ENCODE measurements around the gene KIF1A. TPM values are rescaled to one million over a fixed set of nuclear protein-coding genes. Genes with fewer than 3 reads are reported as not detected.

The KIF1A gene
- total and polyA plus RNA-seq, 2 donors (not counting 3 experiments of a cell fraction or from before 2014, with no cell fraction given): 0.11 to 0.64 TPM

DNA sequence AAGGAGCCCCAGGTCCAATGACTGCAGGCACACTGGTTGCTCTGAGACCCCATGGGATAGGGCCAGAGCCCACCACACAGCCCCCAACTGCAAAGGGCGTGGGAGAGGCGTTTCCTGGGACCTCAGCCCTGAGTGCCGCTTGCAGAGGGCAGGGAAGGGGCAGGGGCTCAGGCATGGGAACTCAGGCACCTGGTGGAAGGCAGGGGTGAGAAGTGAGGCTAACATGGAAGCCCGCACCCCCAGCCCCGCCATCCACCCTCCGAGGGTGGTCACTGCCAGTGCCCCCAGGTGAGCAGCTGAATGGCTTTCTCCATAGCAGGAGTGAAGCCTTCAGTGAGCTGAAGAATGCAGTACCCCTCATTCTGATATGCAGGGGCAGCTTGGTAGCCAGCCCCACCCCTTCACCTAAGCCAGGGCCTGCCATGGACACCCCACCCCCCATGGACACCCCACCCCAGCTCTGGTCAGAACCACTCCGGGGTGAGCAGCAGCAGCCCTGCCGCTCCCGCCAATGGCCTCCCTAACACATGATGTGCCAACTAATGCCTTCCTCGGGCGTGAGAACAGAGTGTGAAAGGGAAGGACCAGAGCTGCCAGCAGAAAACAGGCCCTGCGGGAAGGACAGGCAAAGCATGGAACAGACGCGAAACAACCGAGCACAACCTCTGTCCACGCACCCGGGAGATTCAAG, 6.6 kb downstream of the KIF1A start:
- Histone ChIP-seq H3K79me2 (ENCODE audit: control insufficient read depth, insufficient read depth, low read length) (no peaks in the 10 kb centered on the region), H3K27ac (ENCODE audit: insufficient read depth, low read depth, low read length) (no peak overlapping the region), H3K27me3 (ENCODE audit: control insufficient read depth in 2 of 2, insufficient read depth in 2 of 2, low read length in 2 of 2) (peaks cover 4 to 6% of the 10 kb centered on the region in 2 experiments), H2AFZ (ENCODE audit: low read depth, low read length) (no peak overlapping the region), H3K4me1 (ENCODE audit: control insufficient read depth, extremely low read depth, insufficient read depth, low read length) (no peaks in the 10 kb centered on the region), H3K9ac (replicated peaks; ENCODE audit: extremely low read depth, insufficient read depth, low read length) (no peak overlapping the region), H3K4me2 (ENCODE audit: insufficient read depth, low read length) (no peak overlapping the region), H3K4me3 (replicated peaks in 1 of 3; ENCODE audit: insufficient read depth in 1 of 3, low read depth in 1 of 3, low read length in 3 of 3) (no peak overlapping the region), H3K9me3 (replicated peaks; ENCODE audit: control insufficient read depth, insufficient read depth, low read length) (no peaks in the 10 kb centered on the region), H3K36me3 (ENCODE audit: control insufficient read depth in 2 of 2, extremely low read depth in 1 of 2, insufficient read depth in 2 of 2, low read length in 2 of 2) (no peaks in the 10 kb centered on the region), H3K9me1 (replicated peaks; ENCODE audit: control insufficient read depth, extremely low read depth, insufficient read depth, low read length) (no peaks in the 10 kb centered on the region), H4K20me1 (replicated peaks; ENCODE audit: control insufficient read depth, extremely low read depth, insufficient read depth, low read length) (no peaks in the 10 kb centered on the region)
- ChIA-PET CTCF (no interaction called here), POLR2A (no interaction called here)
- intact Hi-C loops (cut with micrococcal nuclease) (no loop called here), dilution Hi-C loops (cut with MboI; ENCODE audit: extremely low pct_ligation_motif_present, low sequenced_read_pairs) (no loop called here)
- FAIRE-seq: no peak
- no peak for TF ChIP-seq MAX (IDR thresholded peaks at IDR 0.05; ENCODE audit: insufficient read depth, insufficient read length)
- TF ChIP-seq MYC (IDR thresholded peaks at IDR 0.05; ENCODE audit: low read depth, low read length): no peak
- TF ChIP-seq, protein P1, sequence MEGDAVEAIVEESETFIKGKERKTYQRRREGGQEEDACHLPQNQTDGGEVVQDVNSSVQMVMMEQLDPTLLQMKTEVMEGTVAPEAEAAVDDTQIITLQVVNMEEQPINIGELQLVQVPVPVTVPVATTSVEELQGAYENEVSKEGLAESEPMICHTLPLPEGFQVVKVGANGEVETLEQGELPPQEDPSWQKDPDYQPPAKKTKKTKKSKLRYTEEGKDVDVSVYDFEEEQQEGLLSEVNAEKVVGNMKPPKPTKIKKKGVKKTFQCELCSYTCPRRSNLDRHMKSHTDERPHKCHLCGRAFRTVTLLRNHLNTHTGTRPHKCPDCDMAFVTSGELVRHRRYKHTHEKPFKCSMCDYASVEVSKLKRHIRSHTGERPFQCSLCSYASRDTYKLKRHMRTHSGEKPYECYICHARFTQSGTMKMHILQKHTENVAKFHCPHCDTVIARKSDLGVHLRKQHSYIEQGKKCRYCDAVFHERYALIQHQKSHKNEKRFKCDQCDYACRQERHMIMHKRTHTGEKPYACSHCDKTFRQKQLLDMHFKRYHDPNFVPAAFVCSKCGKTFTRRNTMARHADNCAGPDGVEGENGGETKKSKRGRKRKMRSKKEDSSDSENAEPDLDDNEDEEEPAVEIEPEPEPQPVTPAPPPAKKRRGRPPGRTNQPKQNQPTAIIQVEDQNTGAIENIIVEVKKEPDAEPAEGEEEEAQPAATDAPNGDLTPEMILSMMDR (IDR thresholded peaks at IDR 0.05; ENCODE audit: extremely low read depth in 1 of 2, insufficient read depth in 1 of 2, low read depth in 1 of 2, low read length in 2 of 2): no peak
- TF ChIP-seq FOS (IDR thresholded peaks at IDR 0.05; ENCODE audit: borderline replicate concordance, insufficient read depth, low read length): no peak
- no peak for TF ChIP-seq GATA2 (IDR thresholded peaks at IDR 0.05; ENCODE audit: insufficient read depth, insufficient read length, low read depth, low read length)
- no peak for TF ChIP-seq POLR2A (IDR thresholded peaks at IDR 0.05; ENCODE audit: low read depth, low read length)
- TF ChIP-seq POLR2AphosphoS5 (IDR thresholded peaks at IDR 0.05; ENCODE audit: insufficient read depth, low read depth, low read length): no peak
- no peak for TF ChIP-seq EZH2 (IDR thresholded peaks at IDR 0.05; ENCODE audit: borderline replicate concordance, low read depth, low read length, severe bottlenecking)
- no peak for TF ChIP-seq JUN (IDR thresholded peaks at IDR 0.05; ENCODE audit: borderline replicate concordance, insufficient read depth, insufficient read length, low read depth)
- no TSS peak for BruUV-seq (replicated peaks)
- no peak for DNase-seq (ENCODE audit: low read depth, low spot score)

Measured in endothelial cell of umbilical vein (primary cell).